Activated CD4-positive, CD25-positive, alpha-beta regulatory T cell (primary cell): Measurements from ENCODE around the gene DPP7.

ENCODE experiments used
- DNase-seq, 4 experiments: peaks; one replicate each; lab custom pipeline; 2025; lab: John Stamatoyannopoulos, UW

The DPP7 gene

DNA sequence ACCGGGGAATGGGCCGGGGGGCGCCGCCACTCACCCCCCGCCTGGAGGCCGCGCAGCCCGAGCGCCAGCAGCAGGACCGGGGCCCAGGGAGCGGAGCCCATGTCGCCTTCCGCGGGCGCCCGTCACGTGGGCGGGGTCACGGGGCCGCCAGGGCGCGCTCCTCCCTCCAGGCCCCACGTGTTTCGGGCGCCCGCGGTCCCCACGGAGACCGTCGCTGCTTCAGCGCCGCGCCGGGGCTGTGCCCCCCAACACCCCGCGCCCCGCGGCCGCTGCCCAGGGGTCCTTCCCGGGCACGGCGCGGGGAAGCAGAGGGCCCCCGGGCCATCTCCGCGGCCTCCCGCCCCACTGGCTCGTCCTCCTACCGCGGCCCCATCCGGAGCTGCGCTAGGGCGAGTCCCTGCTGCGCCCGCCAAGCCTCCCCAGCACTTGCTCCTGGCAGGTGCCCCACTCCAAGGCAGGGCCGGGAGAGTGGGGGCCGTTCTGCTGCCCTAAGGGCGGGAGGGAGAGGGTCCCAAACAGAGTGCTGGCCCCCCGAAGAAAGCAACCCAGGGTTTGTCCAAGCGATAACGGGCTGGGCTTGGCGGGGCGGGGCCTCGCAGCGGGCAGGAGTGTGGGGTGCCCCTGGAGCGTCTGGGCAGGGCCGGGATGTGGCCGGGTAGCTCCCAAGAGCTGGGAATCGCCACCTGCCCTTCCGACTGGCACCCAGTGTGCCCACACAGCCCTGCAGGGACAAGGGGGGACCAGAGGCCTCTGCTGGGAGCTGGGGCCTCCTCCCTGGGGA lies at the start of gene DPP7:
DPP7 (minus strand) TSS at position 121 of the 781 bp plus-strand sequence; CDS start at position 101, 20 bp downstream.
- DNase-seq = peak; percentile 52 to 73 (median 67)

DNA sequence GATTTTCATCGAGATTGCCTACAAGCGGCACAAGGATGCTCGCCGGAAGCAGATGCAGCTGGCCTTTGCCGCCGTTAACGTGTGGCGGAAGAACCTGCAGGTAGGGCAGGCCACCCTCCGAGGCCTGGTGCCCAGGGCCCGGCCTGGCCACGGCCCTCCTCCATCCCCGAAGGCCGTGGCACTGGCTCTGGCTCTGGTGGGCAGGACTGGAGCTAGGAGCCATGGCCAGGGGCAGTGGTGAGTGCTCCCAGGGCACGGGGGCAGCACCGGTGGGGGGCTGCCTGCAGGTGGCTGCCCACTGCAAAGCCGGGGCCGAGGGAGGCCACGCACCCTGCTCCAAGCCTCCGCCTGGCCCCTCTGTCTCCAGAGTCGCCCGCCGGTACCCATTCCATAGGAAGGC lies 49.3 kb upstream of the DPP7 start:
- DNase-seq = no peak

DNA sequence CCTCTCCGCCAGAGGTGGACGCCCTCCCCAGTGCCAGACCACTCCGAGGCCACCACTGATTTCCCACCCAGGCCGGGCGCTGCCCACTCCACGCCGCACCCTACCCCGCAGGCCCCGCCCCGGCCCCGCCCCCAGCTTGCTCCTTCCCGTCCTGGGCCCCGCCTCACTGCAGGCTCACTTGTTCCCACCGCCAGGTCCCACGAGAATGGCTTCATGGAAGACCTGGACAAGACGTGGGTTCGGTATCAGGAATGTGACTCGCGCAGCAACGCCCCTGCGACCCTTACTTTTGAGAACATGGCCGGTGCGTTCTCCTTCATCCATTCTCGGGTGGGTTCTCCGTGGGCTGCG lies 48.8 kb upstream of the DPP7 start:
- DNase-seq = no peak

DNA sequence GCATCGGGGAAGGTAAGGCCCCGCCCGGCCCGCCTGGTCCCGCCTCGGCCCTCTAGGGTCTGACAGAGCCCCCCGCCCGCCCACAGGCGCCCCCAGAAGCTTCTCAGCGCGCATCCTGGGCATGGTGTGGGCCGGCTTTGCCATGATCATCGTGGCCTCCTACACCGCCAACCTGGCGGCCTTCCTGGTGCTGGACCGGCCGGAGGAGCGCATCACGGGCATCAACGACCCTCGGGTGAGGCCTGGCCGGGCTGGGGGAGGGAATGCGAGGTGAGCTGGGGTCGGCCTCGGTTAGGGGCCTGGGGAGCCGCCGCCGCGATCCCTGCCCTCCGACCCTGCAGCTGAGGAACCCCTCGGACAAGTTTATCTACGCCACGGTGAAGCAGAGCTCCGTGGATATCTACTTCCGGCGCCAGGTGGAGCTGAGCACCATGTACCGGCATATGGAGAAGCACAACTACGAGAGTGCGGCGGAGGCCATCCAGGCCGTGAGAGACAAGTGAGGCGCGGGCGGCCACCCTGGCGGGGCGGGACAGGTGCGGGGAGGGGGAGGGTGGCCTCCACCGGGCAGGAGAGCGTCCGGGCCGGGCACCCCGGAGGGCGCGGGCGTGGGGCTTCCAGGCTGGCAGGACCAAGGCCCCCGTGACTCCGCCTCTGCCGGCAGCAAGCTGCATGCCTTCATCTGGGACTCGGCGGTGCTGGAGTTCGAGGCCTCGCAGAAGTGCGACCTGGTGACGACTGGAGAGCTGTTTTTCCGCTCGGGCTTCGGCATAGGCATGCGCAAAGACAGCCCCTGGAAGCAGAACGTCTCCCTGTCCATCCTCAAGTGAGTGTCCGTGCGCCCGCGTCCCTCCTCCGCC lies 48.2 kb upstream of the DPP7 start:
- no peak for DNase-seq

DNA sequence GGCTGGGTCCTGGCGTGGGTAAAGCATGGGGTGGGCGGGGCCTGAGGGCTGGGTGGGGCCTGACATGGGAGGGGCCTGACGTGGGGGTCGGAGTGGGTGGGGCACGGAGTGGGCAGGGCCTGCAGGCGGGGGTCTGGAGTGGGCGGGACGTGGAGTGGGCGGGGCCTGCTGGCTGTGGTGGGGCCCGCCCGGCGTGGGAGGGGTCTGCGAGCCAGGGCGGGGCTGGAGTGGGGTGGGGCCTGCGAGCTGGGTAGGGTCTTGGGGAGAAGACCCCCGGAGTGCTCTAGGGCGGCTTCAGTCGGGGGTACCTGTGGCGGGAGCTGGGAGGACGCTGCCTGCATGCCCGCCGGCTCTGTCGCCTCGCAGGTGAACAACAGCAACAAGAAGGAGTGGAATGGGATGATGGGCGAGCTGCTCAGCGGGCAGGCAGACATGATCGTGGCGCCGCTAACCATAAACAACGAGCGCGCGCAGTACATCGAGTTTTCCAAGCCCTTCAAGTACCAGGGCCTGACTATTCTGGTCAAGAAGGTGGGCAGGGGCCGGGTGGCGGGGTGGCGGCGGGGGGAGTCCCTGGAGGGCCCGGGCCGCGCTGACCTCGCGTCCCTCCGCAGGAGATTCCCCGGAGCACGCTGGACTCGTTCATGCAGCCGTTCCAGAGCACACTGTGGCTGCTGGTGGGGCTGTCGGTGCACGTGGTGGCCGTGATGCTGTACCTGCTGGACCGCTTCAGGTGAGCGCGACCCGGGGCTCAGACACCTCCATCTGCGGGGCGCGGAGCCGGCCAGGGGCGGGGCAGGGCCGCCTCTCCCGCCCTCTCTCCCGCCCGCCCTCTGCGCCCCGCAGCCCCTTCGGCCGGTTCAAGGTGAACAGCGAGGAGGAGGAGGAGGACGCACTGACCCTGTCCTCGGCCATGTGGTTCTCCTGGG lies 47.3 kb upstream of the DPP7 start:
- no peak for DNase-seq

DNA sequence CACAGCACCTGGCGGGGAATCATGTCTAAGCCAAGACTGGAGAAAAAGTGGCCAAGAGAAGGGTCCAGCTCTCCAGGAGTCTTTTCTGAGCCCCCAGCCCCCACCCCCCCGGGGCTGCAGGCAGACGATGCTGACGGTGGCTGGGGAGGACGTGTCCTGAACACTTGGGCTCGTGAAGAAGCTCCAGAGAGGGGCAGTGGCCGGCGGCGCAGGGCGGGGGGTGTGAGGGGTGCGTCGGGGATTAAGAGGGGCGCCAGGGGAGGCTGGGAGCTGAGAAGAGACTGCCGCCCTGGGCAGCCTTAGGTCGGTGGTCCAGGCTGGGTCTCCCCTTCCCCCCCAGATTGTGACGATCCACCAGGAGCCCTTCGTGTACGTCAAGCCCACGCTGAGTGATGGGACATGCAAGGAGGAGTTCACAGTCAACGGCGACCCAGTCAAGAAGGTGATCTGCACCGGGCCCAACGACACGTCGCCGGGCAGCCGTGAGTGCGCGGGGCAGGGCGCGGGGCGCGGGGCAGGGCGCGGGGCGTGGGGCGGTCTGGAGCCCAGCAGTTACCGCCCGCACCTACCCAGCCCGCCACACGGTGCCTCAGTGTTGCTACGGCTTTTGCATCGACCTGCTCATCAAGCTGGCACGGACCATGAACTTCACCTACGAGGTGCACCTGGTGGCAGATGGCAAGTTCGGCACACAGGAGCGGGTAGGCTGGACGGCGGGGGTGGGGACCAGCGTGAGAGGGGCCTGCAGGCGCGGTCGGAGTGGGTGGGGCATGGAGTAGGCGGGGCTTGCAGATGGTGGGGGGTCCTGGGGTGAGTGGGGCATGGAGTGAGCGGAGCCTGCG lies 46.4 kb upstream of the DPP7 start:
- no peak for DNase-seq

DNA sequence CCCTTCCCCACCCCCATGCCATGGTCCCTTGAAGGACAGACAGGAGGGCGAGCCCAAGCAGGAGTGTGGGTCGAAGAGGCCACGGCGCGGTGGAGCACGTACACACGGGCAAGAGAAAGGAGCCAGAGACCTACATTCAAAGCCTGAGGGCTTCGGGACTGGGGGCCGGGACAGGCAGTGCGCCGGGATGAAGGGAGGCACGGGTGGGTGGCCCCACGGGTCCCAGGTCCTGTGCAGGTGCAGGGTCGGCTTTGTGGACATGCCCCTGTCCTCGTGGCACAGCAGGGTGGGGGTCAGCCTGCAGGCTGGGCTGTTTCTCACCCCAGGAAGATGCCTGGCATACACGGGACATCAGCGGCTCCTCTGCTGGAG lies 45.5 kb upstream of the DPP7 start:
- no peak for DNase-seq

DNA sequence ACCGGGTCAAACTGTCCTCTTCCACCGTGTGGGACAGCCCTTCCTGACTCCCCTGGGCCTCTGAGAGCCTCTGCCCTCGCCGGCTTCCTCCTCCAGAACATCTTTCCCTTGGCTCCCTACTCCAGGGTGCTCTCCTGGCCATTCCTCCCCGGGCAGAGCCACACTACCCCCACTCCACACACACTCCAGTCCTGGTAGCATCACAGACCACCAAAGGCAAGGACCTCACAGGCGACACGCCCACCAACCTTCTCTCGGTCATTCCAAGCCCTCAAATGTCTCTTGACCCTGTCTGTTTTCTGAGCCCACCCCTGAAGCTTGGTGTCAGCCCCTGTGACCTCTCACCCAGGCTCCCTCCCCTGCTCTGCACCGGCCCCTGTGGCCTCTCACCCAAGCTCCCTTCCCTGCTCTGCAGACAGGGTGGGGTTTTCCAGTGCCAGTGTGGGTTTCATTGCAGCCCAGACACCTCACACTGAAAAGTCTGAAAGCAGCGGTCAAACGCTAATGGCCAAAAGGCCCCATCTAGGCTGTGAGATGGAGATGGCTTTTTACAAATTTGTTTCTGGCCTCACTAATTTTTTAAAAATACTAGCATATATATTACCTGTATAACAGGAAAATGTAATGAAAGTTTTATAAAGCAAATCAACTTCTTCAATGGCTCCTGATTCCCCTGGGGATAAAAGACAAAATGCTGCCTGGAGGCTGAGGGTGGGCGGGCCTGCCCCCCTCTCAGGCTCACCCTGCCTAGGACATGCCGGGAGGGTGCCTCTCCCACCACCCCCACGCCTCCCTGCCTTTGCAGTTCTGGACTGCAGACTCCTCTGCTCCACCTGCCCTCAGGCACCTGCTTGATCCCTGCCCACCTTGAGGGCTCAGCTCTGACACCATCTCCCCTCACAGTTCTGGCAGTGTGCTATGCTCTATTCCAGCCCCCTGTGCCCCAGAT lies 44.8 kb upstream of the DPP7 start:
- DNase-seq = no peak

DNA sequence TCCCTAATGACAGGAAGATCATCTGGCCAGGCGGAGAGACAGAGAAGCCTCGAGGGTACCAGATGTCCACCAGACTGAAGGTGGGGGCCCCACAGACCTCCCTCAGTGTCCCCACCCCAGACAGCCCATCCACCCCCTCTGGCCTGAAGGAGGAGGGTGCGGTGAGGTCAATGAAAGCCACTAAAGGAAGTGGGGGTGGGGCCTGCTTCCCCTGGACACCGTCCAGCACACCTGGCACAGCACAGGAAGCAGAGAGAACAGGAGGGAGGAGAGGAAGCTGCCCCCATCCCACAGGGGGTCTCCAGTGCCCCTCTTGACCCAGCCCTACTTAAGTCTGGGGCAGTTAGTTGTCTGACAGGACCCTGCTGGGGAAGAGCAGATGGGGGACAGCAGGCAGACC lies 44.1 kb upstream of the DPP7 start:
- no peak for DNase-seq

DNA sequence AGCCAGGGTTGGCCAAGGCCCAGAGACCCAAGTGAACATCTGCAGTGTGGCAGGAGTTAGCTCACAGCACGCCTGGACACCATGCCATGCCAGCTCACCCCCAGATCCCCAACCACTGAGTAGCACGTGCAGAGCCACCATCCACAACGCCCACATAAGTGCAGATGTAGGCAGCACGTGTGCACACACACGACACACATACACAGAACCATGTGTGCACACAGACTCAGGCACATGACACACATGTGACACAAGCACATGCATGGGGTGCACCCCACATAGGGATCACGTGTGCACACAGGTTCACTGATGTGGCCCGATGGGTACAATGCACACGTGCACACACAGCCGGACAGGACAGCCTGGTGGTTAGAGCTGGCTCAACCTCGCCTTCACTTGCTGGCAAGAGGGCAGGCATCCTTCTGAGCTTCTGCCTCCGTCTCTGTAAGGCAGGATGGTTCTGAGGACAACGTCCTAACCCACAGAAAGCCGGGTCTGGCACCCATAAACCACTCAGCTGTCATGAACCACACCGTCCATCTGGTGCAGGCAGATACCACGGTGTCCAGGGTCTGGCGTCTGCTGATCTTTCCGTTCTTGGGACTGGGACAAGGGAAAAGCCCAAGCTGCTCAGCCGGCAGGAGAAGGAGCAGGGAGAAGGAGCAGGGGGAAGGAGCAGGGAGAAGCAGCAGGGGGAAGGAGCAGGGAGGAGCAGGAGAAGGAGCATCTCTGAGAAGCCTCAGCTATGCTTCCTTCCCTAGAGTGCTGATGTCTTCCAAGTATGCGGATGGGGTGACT lies 43.3 kb upstream of the DPP7 start:
- DNase-seq = no peak

DNA sequence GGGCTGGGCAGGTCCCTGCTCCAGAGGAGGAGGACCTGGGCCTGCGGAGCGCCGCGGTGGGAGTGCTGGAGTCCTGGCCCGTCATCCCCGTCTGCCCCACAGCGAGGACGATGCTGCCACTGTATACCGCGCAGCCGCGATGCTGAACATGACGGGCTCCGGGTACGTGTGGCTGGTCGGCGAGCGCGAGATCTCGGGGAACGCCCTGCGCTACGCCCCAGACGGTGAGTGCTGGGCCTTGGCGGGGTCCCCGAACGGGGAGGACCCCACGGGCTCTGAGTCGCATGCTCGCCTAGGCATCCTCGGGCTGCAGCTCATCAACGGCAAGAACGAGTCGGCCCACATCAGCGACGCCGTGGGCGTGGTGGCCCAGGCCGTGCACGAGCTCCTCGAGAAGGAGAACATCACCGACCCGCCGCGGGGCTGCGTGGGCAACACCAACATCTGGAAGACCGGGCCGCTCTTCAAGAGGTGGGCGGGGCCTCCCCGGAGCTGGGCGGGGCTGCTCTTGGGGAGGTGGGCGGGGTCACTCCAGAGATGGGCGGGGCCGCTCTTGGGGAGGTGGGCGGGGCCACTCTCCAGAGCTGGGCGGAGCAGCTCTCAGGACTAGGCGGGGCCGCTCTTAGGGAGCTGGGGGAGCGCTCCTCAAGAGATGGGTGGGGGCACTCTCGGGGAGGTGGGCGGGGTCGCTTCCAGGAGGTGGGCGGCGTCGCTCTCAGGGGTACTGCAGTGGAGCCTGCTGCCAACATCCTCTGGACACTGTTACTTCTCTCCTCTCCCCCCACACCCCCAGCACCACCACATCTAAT lies 42.2 kb upstream of the DPP7 start:
- peak in 3 of 4 experiments; percentile 29 to 47 (median 29) for DNase-seq

DNA sequence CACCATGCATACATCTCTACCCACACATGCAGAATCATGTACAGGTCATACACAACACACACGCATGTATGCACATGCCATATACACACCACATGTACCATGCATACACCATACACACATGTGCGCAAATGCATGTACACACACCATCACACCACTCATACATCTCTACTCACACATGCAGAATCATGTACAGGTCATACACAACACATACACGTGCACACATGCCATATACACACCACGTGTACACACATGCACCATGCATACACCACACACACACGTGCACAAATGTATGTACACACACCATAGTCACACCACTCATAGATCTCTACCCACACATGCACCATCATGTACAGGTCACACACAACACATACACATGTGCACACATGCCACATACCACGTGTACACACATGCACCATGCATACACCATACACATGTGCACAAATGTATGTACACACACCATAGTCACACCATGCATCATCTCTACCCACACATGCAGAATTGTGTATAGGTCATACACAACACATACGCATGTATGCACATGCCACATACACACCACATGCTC lies 38.4 kb upstream of the DPP7 start:
- DNase-seq = no peak

DNA sequence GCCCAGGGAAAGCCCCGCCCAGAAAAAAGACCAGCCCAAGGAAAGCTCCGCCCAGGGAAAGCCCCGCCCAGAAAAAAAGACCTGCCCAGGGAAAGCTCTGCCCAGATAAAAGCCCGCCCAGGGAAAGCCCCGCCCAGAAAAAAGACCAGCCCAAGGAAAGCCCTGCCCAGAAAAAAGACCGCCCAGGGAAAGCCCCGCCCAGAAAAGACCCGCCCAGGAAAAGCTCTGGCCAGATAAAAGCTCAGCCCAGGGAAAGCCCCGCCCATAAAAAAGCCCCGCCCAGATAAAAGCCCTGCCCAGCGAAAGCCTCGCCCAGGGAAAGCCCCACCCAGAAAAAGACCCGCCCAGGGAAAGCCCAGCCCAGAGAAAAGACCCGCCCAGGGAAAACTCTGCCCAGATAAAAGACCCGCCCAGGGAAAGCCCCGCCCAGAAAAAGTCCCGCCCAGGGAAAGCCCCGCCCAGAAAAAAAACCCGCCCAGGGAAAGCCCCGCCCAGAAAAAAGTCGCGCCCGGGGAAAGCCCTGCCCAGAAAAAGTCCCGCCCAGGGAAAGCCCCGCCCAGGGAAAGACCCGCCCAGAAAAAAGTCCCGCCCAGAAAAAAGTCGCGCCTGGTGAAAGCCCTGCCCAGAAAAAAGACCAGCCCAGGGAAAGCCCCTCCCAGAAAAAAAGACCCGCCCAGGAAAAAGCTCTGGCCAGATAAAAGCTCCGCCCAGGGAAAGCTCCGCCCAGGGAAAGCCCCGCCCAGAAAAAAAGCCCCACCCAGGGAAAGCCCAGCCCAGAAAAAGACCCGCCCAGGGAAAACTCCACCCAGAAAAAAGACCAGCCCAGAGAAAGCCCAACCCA lies 36.3 kb upstream of the DPP7 start:
- DNase-seq = peak in 1 of 4 experiments; percentile 69

DNA sequence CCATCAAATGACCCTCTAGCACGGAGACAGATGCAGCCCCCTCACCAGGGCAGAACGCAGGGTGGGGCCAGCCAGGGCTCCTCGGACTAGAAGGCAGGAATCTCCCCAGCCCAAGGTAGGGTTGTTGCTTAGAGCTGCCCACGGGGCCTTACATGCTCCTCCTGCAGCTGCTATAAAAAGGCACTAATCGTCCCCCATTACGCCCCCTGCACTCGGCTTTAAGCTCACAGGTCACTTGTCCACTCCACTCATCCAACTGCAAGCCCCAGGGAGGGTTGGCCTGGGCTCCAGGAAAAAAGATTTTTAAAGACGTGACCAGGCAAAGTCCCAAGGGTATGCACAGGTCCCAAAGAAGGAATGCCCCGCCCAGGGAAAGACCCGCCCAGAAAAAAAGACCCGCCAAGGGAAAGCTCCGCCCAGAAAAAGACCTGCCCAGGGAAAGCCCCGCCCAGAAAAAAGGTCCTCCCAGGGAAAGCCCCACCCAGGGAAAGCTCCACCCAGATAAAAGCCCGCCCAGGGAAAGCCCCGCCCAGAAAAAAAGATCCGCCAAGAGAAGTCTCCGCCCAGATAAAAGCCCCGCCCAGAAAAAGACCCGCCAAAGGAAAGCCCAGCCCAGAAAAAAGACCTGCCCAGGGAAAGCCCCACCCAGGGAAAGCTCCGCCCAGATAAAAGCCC lies 35.5 kb upstream of the DPP7 start:
- DNase-seq = no peak

DNA sequence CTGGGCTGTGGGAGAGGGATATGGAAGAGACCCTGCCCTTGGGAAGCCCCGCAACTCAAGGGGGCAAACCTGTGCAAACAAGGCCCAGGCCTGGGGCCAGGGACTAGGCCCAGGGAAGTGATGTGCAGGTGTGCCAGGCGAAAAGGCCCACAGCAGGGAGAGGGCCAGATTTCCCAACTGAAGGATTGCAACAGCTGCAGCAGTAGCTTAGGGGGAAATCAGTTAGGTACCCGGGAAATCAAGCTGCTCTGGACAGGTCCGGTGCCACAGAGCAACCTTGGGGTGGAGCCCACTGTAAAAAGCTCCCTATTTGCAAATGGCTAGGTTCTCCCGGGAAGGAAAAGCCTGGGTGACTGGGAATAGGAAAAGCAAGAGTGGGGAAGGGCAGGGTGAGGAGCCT lies 34.8 kb upstream of the DPP7 start:
- DNase-seq = no peak

DNA sequence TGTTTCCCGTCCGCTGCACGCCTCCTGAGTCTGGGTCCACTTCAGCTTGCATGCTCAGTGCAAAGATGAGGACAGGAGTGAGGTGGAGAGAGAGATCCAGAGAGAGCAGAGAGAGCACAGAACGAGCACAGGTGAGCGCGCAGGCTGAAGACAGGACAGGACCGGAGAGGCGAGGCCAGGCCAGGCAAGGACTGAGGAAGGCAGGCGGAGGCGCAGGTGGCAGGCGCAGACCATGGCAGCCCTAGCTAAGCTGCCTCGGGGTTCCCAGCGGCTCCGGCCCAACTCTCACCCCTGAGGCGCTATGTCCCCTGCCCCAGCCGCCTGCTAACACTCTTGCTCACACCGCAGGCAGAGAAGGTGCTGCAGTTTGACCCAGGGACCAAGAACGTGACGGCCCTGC lies 34.1 kb upstream of the DPP7 start:
- DNase-seq = no peak

DNA sequence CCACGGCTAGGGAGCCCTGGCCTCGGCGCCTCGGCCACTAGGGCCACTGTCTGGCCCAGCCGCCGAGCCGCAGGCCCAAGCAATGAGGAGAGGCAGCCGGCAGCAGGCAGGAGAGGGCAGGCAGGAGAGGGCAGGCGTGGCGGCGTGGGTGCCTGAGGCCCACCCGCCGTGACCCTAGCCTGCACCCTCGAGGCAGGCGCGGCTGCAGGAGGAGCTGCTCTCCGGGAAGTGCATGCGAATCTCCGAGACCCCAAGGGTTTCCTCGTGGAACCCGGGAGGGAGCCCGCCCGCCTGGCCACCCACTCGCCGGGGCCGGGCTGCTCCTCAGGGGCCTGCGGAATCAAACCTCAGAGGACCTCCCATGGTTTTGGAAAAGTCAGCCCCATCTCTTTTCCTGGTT lies 33.7 kb upstream of the DPP7 start:
- no peak for DNase-seq
